BJ (cell line): Measurements from ENCODE around the gene MGA. TPM values are rescaled to one million over a fixed set of nuclear protein-coding genes. Genes with fewer than 3 reads are reported as not detected.
A peak's percentile ranks its signal among the peaks of the same experiment; 100 is the strongest.

ENCODE experiments used
- CTCF ChIA-PET: fragments of 350-600 bp; formaldehyde crosslinking; extraction: SDS; loops from one replicate; lab custom pipeline; 2021; ENCODE audit warnings: antibody characterized with exemption, inconsistent platforms; lab: Yijun Ruan, JAX
- POLR2A ChIA-PET: fragments of 300-600 bp; sonication (Branson Sonifier 250); formaldehyde crosslinking; extraction: SDS; loops from one replicate; lab custom pipeline; 2021; ENCODE audit warnings: antibody characterized with exemption; lab: Charles Lee
- DNase-seq: peaks from one replicate; pipeline ENCODE4 v3.0.0-alpha.2; 2011; ENCODE audit warnings: low read depth
- H3K27me3 ChIP-seq: 2 replicates; pipeline ENCODE4 v1.6.0; 2011; ENCODE audit warnings: low read length; ENCODE audit not compliant: control insufficient read depth, insufficient read depth
- H3K36me3 ChIP-seq: 2 replicates; pipeline ENCODE4 v1.5.1; 2011; ENCODE audit warnings: low read length; ENCODE audit not compliant: control insufficient read depth, insufficient read depth
- H3K4me3 ChIP-seq: 2 replicates; pipeline ENCODE4 v1.5.1; 2011; ENCODE audit warnings: low read depth, mild to moderate bottlenecking, control low read depth, low read length
- CTCF ChIP-seq: IDR thresholded peaks from 2 replicates; pipeline ENCODE4 v1.5.1; 2011; ENCODE audit warnings: low read depth, mild to moderate bottlenecking, control low read depth, inconsistent platforms, low read length, moderate library complexity; ENCODE audit not compliant: insufficient read depth
- polyA plus RNA-seq: library from polyadenylated mRNA; depleted of rRNA; stranded (reverse); fragments of >200 nt; gene quantifications from 2 replicates; pipeline ENCODE4 v1.2.3, GENCODE V29; 2011

Gene MGA
- polyA plus RNA-seq, 1 experiment, result 4.7 TPM

DNA sequence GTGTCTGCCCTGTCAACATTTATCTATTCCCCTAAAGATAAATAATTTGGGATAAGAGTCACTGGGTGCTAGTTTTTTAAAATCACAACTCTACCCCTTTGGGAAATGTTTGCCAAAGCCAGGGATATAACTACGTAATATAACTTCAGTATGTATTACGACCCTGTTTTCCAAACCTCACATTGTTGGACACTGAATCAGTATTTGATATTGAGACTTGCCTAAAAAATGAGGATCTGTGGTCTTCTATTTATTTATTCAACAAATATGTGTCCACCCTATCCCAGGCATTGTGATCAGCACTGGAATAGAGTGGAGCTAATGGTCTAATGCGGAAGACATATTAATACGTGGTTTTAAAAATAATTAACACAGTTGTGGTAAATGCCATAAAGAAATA is 4.5 kb upstream of the MGA start:
- no peak for TF ChIP-seq CTCF
- no peak for DNase-seq
- no peaks in the 10 kb centered on the region; the same call in 1 of the 2 replicates for H3K27me3 ChIP-seq

GRCh38 chr15:41656188-41656587 is 4.0 kb upstream of the MGA start:
- no peak for DNase-seq
- TF ChIP-seq CTCF, result no peak
- H3K27me3 ChIP-seq, result no peaks in the 10 kb centered on the region; the same call in 1 of the 2 replicates
- no peak overlapping the region for H3K4me3 ChIP-seq
- CTCF ChIA-PET, result no interaction called here
- POLR2A ChIA-PET, result interaction anchor here (0.7 kb wide), 1 partner anchor 27 kb away, joined by 7 read pairs; no protein-coding TSS in a partner anchor
- H3K36me3 ChIP-seq, result no peaks in the 10 kb centered on the region

More for the DNA sequence above, 4.5 kb upstream of the MGA start:
- CTCF ChIA-PET, result no interaction called here
- POLR2A ChIA-PET, result no interaction called here
- Histone ChIP-seq H3K4me3 (no peak overlapping the region), H3K36me3 (no peaks in the 10 kb centered on the region)

DNA sequence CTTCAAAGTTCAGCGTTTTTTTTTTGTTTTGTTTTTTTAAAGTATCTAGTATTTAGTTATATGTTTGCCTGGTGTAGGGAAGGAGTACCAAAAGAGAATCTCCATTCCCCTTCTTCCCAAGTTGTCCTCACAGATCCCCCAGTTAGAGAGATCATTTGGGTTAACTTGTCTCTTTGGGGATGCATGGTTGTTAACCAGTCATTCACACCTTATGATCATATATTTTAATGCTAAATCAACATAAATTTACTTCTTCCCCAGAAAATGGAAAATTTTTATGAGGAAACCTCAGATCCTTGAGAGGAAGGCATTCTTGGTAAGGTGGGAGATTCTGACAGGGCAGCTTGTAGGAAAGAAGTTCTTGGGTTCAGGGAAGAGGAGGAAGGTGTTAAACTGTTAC is 1.5 kb upstream of the MGA start:
- CTCF ChIA-PET, result no interaction called here

DNA sequence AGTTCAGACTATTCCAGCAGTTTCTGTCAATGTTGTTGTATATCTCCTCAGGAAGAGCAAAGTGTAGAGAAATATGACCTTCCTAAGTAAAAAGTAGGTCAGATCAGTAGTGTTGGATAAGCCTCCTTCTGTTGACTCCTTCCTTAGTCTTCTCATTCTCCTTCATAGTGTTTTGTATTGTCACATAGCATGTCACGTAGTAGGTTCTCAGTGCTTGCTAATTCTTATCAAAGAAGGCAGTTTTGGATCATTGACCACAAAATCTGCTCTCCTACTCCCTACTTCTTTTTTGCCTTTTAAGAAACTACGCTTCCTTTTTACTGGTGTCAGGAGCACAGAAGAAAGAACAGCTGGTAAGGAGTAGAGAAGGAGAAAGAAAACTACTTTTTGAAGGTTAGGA is 1.0 kb upstream of the MGA start:
- H3K4me3 ChIP-seq, result no peak overlapping the region
- no peaks in the 10 kb centered on the region for H3K36me3 ChIP-seq
- H3K27me3 ChIP-seq, result no peaks in the 10 kb centered on the region; the same call in 1 of the 2 replicates
- no peak for DNase-seq
- ChIA-PET CTCF (interaction anchor here (1.2 kb wide), 1 partner anchor 13 kb away, joined by 4 read pairs; no protein-coding TSS in a partner anchor), POLR2A (no interaction called here)
- TF ChIP-seq CTCF, result no peak

More for the DNA sequence above, 1.5 kb upstream of the MGA start:
- no peak overlapping the region for H3K4me3 ChIP-seq
- POLR2A ChIA-PET, result no interaction called here
- no peaks in the 10 kb centered on the region for H3K36me3 ChIP-seq
- no peak for TF ChIP-seq CTCF
- H3K27me3 ChIP-seq, result no peaks in the 10 kb centered on the region; the same call in 1 of the 2 replicates
- no peak for DNase-seq

DNA sequence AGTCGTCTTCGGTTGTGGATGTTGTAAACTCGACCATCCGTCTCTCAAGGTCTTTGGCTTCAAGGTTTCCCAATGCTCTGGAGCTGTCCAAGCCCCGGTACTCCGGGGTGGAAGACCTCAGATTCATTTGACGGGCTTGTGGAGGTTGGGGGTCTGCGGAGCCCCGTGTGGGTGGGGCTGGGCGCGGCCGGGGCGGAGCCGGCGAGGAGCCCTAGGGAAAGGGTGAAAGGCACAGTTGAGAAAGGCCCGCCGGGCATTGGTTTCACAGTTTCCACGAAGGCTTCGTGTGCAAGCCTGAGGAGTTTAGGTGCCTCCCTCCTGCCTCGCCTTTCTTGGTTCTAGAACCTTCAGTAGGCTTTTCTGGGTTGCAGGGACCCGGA is 360 bp upstream of the MGA start:
- ChIA-PET POLR2A (no interaction called here), CTCF (interaction anchor here (0.8 to 1.2 kb wide), 3 partner anchors 12 to 58 kb away, joined by 3 to 4 read pairs (median 4); no protein-coding TSS in a partner anchor)
- no peak for DNase-seq
- H3K36me3 ChIP-seq, result no peaks in the 10 kb centered on the region
- H3K27me3 ChIP-seq, result no peaks in the 10 kb centered on the region; the same call in 1 of the 2 replicates
- TF ChIP-seq CTCF, result no peak
- peak overlapping the region; percentile 55 for H3K4me3 ChIP-seq
